Measurements from ENCODE around the gene RNLS.
"Not testable (repeated sequence)": the region's sequence is repeated elsewhere in the genome, so short reads cannot be mapped to it uniquely, and the experiment has no call there.

The RNLS gene

DNA sequence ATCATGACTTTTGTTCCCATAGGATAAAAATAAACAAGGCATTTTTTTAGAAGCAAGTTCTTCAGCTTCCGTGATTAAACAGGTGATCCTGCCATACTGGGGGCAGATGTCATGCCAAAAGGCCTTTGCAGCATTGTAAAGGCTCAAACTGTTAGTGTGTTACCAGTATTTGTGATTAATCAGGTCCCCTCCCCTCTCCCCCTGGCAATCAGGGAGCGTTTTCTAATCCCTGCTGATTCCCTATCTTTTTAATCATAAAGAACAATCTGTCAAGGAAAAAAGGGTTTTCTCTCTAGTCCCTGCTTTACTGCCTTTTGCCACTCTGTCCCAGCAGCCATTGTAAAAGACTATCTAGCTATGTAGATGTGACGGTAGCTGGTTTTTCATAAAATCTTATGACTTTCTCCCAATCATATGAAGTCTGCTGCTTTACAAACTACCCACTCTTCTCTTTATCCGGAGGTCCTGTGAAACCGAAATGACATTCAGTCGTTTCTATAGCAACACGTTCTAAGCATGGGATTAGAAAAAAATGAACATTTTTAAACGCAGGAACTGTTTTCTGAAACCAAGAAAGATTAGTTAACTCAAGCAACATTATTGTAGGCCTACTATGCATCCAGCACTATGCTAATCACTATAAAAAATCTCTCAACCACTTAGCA, 210.9 kb downstream of the RNLS start:
- no peaks in the 10 kb centered on the region for H3K36me3 Mint-ChIP-seq (ENCODE audit: low read depth)
- H3K4me3 Mint-ChIP-seq, result no peak overlapping the region
- H3K27me3 Mint-ChIP-seq, result no peaks in the 10 kb centered on the region
- H3K27ac Mint-ChIP-seq, result no peak overlapping the region
- peaks cover 14% of the 10 kb centered on the region for H3K4me1 Mint-ChIP-seq (ENCODE audit: low read depth)
- H3K9me3 Mint-ChIP-seq, result peaks cover 3% of the 10 kb centered on the region

DNA sequence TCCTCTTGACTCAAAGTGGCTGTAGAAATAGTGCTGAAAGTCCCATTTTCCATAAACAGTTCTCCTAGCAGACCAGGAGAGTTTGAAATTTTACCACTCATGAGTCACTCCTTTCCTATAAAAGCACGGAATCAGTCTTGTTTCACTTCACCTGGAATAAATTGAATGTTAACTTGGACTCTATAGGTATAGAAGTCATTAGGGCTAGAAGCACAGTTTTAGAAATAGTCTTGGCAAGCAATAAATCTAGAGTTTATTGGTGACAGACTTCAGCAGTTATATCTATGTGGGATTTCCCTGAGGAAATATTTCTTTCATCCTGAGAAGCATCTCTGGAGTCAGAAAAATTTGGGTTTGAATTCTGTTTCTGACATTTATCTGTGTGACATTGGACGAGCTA, 212.4 kb downstream of the RNLS start:
- Mint-ChIP-seq H3K9me3 (peaks cover 3% of the 10 kb centered on the region), H3K4me3 (no peak overlapping the region), H3K27ac (no peak overlapping the region), H3K36me3 (ENCODE audit: low read depth) (no peaks in the 10 kb centered on the region), H3K4me1 (ENCODE audit: low read depth) (peaks cover 14% of the 10 kb centered on the region), H3K27me3 (no peaks in the 10 kb centered on the region)

DNA sequence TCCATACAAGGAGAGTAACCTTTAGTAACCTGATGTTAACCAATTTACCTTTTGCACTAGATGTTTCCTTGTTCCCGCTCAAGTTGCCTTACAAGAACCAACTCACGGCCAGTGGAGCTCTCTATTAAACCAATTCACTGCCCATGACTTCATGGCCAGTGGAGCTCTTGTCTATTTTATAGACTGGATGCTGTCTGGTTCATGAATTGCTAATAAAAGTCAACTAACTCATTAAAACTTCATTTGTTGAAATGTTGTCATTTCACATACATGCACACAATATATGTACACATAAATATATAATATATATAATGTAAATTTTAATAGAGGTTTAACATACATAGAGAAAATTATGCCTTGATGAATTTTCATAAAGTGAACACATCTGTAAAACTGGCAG, 216.3 kb downstream of the RNLS start:
- Mint-ChIP-seq H3K27ac (no peak overlapping the region), H3K9me3 (peaks cover 3% of the 10 kb centered on the region), H3K4me1 (ENCODE audit: low read depth) (no peaks in the 10 kb centered on the region), H3K4me3 (no peak overlapping the region), H3K36me3 (ENCODE audit: low read depth) (no peaks in the 10 kb centered on the region), H3K27me3 (no peaks in the 10 kb centered on the region)

DNA sequence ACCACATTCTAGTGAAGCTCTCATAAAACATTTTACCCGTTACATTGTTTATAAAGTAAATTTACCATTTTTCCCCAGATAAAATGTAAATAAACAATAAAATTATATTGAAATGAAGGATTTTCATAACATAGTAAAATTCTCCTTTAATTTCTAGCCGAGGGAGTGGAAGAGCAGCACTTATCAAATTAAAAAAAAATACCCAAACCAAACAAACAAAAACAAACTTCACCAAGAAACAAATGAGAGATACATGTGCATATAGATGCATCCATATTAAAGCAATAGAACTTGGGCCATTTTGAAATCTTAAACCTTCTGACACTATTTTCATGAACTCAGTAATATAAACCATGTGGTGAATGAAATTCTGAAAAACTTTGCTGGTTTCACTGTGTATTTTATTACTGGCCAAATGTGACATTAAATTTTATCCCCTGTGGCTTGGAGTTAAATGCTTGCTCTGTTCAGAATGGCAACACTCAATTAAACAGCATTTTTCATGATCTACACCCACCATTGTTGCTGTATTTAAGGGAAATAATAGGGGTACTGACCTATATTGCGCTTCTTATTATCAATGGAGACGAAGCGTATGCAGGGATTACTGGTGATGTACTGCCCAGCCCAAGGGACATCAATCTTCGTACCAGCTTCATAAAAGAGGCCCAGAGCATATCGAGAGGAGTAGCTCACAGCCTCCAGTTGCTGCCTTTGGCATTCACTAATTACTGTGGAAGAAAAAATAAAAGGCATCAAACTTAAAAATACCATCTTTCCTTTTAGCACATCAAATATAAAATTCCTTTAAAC, 220.9 kb downstream of the RNLS start:
- Mint-ChIP-seq H3K27ac (no peak overlapping the region), H3K4me3 (no peak overlapping the region), H3K36me3 (ENCODE audit: low read depth) (no peaks in the 10 kb centered on the region), H3K4me1 (ENCODE audit: low read depth) (no peaks in the 10 kb centered on the region), H3K9me3 (peaks cover 5% of the 10 kb centered on the region), H3K27me3 (no peaks in the 10 kb centered on the region)

DNA sequence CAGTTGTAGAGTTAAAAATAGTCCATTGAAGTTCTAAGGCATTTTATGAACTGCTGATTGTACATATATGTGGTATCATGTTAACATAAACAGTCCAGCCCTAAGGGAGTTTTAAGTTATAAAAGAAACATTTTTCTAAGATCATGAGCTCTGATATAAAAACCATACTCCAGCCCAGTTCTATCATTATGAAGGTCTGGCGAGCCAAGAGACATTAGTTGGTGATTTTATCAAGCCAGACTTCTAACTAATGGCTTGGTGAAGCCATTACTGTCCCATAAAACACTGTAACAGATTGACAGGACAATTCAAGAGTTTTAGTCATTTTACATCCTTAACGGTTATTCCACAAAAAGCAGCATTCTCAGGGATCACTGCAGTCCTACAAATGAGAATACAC, 221.6 kb downstream of the RNLS start:
- no peaks in the 10 kb centered on the region for H3K36me3 Mint-ChIP-seq (ENCODE audit: low read depth)

DNA sequence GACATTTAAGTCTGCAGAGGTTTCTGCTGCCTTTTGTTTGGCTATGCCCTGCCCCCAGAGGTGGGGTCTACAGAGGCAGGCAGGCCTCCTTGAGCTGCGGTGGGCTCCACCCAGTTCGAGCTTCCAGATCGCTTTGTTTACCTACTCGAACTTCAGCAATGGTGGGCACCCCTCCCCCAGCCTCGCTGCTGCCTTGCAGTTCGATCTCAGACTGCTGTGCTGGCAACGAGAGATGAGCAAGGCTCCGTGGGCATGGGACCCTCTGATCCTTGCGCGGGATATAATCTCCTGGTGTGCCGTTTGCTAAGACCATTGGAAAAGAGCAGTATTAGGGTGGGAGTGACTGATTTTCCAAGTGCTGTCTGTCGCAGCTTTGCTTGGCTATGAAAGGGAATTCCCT, 227.4 kb downstream of the RNLS start:
- not testable (repeated sequence) for H3K4me3 Mint-ChIP-seq; H3K4me1 Mint-ChIP-seq (ENCODE audit: low read depth); H3K36me3 Mint-ChIP-seq (ENCODE audit: low read depth)

More for the DNA sequence above, 221.6 kb downstream of the RNLS start:
- no peak overlapping the region for H3K27ac Mint-ChIP-seq
- H3K27me3 Mint-ChIP-seq, result no peaks in the 10 kb centered on the region
- H3K4me3 Mint-ChIP-seq, result no peak overlapping the region
- peaks cover 5% of the 10 kb centered on the region for H3K9me3 Mint-ChIP-seq
- no peaks in the 10 kb centered on the region for H3K4me1 Mint-ChIP-seq (ENCODE audit: low read depth)

DNA sequence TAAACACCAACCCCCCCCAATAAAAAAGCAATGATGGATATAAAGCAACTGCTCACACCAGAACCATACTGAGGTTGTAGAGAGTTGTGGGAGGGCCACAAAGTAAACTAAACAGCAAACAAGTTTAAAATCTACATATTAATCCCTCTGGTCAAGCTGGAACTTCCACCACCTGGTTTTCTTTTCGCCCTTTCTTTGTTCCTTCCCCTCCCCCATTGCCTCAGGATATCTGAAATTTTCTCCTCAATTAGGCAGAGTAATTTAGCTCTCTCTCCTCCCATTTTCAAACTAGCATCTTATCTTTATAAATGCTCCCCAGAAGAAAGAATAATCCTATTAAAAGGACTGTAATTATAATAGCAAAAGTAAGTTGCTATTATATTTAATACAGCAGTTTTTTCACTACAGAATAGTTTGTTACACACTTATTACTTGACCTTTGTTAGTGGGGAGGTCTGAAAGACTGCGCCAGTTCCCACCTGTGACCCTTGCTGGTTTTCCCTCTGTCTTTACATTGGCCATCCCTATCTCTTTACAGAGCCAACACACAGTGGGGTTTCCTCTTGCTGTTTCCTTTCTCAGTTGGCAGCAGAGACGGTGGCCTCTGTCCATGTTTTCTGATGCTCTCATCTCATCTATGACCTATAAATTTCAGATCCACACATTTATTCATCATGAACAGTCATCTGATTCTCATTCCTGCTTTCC, 235.4 kb downstream of the RNLS start:
- Mint-ChIP-seq H3K27ac (no peak overlapping the region), H3K4me3 (no peak overlapping the region), H3K27me3 (no peaks in the 10 kb centered on the region), H3K36me3 (ENCODE audit: low read depth) (no peaks in the 10 kb centered on the region), H3K4me1 (ENCODE audit: low read depth) (peaks cover 9% of the 10 kb centered on the region), H3K9me3 (peaks cover 4% of the 10 kb centered on the region)

More for the DNA sequence above, 227.4 kb downstream of the RNLS start:
- not testable (repeated sequence) for H3K27me3 Mint-ChIP-seq, H3K9me3 Mint-ChIP-seq, H3K27ac Mint-ChIP-seq

DNA sequence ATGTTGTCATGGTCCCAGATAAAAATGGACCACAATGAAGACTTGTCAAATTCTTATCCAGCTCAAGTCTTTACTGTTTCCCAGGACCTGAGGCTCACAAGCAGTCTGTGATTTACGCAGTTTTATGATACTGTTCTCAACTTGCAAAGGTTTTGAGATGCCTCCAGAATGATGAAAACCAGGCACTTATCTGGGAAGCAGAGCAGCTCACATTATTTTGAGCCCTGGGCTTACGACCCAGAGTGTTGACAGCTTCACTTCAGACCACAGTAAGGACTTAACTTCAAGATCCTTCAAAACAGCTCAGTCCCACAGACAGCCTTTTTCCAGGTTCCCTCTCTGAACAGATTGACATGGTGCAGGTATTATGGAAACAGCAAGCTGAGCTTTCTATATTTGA, 236.1 kb downstream of the RNLS start:
- Mint-ChIP-seq H3K4me3 (no peak overlapping the region), H3K9me3 (peaks cover 4% of the 10 kb centered on the region), H3K36me3 (ENCODE audit: low read depth) (no peaks in the 10 kb centered on the region), H3K27ac (no peak overlapping the region), H3K4me1 (ENCODE audit: low read depth) (peaks cover 9% of the 10 kb centered on the region), H3K27me3 (no peaks in the 10 kb centered on the region)

DNA sequence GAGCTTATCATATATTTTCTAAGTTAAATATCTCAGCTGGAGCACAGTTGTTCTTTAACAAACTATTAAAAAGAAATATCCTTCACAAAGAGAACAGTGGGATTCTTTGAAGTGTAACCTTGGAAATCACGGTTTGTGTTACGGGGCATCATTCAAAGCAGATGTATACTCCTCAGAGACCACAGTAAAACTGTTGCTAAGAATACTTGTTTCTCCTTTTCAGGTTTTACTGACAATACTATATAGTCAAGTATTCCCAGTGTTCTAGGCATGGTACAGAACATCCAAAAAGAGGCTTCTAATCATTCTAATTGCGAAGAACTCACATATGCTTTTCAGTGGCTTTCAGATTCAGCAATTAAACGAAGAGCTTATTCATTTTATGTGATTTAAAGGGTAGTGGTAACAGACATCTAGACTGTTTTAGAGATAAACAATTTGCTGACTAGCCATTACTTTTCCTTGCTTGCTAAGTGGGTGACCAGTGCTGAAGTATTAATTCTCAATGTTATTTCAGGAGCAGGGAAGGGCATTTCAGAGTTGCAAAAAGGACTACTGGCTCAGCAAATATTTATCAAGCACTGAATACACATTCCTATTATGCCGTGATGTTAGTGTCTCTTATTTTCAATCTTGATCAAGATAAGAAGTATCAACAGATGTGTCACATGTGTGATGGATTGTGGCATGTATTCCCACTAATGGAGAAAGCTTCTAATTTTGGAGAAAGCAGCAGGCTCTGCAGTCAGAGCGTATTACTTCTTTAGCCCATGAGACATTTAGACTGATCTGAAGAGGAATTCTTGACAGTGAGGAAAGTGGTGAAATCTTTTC, 236.8 kb downstream of the RNLS start:
- Mint-ChIP-seq H3K4me1 (ENCODE audit: low read depth) (peaks cover 9% of the 10 kb centered on the region), H3K36me3 (ENCODE audit: low read depth) (no peaks in the 10 kb centered on the region), H3K27ac (no peak overlapping the region), H3K4me3 (no peak overlapping the region), H3K9me3 (peaks cover 4% of the 10 kb centered on the region), H3K27me3 (no peaks in the 10 kb centered on the region)

DNA sequence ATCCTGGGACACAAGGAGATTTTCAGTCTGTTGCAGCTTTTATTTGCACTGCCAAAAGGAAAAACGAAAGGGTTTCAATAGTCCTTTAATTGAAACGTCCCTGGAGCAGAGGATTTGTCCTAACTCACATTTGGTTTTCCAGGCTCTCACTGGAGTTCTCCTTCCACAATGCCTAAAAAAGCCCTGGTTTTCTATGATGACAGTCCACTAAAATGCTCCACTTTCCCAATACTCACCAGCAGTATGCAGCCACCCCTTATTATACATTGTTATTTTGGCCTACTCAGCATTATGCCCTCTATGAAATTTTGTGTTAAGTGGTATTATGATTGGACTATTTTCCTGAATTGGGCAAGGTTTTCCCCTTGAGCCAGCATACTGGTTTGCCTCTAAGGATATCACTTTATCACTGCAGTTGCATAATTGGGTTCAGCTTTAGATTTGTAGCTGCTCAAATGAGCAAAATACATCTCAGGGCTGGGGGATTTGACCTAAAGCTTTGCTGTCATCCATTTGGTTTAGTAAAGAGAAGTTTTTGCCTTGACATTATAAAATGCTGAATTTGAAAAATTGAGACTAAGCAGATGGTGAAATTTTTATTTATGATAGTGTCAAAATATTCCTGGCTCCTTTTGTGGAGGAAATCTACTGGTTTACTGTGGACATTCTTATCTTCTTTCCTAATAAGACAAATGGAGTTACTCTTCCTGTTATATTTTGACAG, 239.2 kb downstream of the RNLS start:
- no peak overlapping the region for H3K27ac Mint-ChIP-seq
- H3K36me3 Mint-ChIP-seq (ENCODE audit: low read depth), result no peaks in the 10 kb centered on the region
- no peaks in the 10 kb centered on the region for H3K27me3 Mint-ChIP-seq
- no peak overlapping the region for H3K4me3 Mint-ChIP-seq
- H3K4me1 Mint-ChIP-seq (ENCODE audit: low read depth), result peaks cover 6% of the 10 kb centered on the region
- peaks cover 4% of the 10 kb centered on the region for H3K9me3 Mint-ChIP-seq

DNA sequence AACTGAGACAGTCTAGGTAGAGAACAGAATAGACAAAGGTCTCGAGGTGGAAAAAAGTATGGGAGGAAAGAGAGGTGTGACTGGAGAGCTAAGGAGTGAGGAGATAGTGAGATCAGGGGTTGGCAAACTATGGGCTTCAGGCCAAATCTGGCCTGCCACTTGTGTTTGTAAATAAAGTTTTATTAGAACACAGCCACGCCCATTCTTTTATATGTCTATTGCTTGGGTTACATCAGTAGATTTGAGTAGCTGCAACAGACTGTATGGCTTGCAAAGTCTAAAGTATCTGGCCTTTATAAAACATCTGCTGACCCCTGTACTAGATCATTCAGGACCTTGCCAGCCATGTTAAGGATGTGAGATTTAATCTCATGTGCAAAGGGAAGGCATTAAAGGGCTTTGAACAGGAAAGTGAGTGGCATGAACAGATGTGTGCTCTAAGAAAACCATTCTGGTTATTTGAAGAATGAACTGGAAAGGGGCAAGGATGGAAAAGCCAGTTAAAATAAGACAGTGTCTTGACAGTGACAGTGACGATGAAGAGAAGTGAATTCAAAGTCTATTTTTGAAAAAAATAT, 240.3 kb downstream of the RNLS start:
- Mint-ChIP-seq H3K4me3 (no peak overlapping the region), H3K9me3 (peaks cover 4% of the 10 kb centered on the region), H3K27ac (no peak overlapping the region), H3K4me1 (ENCODE audit: low read depth) (peaks cover 6% of the 10 kb centered on the region), H3K27me3 (no peaks in the 10 kb centered on the region), H3K36me3 (ENCODE audit: low read depth) (no peaks in the 10 kb centered on the region)

DNA sequence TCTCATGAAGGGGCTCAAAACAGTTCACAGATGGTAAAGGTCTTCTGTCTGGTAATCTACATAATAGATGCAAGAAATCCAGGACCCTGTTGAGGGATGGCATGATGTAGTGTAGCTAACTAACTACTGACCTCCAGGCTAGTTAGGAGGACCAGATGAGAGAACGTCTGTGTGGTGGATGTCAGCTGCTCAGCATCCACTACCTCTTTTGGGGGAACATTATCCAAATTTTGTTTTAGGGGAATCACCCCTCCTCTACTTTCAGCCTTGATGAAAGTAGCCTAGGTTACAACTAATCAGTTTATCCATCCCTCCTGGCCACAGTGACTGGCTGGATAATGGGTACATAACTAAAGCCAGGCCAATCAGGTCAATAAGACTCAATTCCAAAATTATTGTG, 246.0 kb downstream of the RNLS start:
- no peaks in the 10 kb centered on the region for H3K9me3 Mint-ChIP-seq
- no peaks in the 10 kb centered on the region for H3K27me3 Mint-ChIP-seq
- H3K4me1 Mint-ChIP-seq (ENCODE audit: low read depth), result peaks cover 13% of the 10 kb centered on the region
- no peak overlapping the region for H3K4me3 Mint-ChIP-seq
- H3K36me3 Mint-ChIP-seq (ENCODE audit: low read depth), result no peaks in the 10 kb centered on the region
- no peak overlapping the region for H3K27ac Mint-ChIP-seq

DNA sequence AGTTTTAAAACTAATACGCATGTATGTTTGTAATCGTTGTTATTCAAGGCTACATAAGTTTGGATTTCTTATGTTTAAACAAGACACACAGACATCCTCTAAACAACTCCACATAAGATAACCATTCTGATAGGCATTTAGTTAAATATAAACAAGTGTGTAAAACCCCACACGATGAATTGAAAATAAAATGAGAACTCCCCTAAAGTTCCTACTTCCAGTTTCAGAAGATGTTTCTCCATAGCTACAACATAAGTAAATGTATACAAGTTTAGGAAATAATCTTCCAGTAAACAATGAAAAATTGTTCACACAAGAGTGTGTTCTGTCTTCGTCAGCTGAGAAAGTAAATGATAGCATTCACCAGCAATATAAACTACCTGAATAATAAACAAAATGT, 246.8 kb downstream of the RNLS start:
- no peak overlapping the region for H3K4me3 Mint-ChIP-seq
- H3K27me3 Mint-ChIP-seq, result no peaks in the 10 kb centered on the region
- no peak overlapping the region for H3K27ac Mint-ChIP-seq
- no peaks in the 10 kb centered on the region for H3K9me3 Mint-ChIP-seq
- H3K4me1 Mint-ChIP-seq (ENCODE audit: low read depth), result peaks cover 21% of the 10 kb centered on the region
- H3K36me3 Mint-ChIP-seq (ENCODE audit: low read depth), result no peaks in the 10 kb centered on the region

DNA sequence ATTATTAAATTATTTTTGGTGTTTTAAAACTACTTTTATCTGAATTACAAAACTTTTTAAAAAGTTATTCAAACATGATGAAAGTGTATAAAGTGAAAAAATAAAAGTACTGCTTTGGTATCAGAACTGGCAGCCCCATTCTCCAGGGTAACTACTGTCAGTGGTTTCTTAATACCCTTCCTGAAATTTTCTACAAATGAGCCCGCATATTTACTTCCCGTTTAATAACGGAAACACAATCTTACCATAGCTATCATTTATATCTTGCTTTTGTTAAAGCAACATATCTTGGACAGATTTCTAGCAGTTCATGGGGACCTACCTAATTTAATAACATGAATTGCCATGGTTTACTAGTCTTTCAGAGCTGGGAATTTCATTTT, 249.9 kb downstream of the RNLS start:
- H3K27me3 Mint-ChIP-seq, result no peaks in the 10 kb centered on the region
- no peak overlapping the region for H3K27ac Mint-ChIP-seq
- H3K4me1 Mint-ChIP-seq (ENCODE audit: low read depth), result peaks cover 25% of the 10 kb centered on the region
- no peaks in the 10 kb centered on the region for H3K9me3 Mint-ChIP-seq
- no peaks in the 10 kb centered on the region for H3K36me3 Mint-ChIP-seq (ENCODE audit: low read depth)
- H3K4me3 Mint-ChIP-seq, result no peak overlapping the region
